AG04450 (cell line): Measurements from ENCODE around the gene TAF11L11. TPM values are rescaled to one million over a fixed set of nuclear protein-coding genes. Genes with fewer than 3 reads are reported as not detected.
"Not testable (repeated sequence)": the region's sequence is repeated elsewhere in the genome, so short reads cannot be mapped to it uniquely, and the experiment has no call there.

Experiments used
- CTCF ChIA-PET: fragments of 300-600, 350-600 bp; formaldehyde crosslinking; extraction: SDS; loops from one replicate; lab custom pipeline; 2022; ENCODE audit warnings: antibody characterized with exemption, inconsistent platforms; lab: Charles Lee
- POLR2A ChIA-PET: fragments of 350-600 bp; formaldehyde crosslinking; extraction: SDS; loops from one replicate; lab custom pipeline; 2021; ENCODE audit warnings: antibody characterized with exemption, inconsistent platforms; lab: Yijun Ruan, JAX
- DNase-seq: peaks from one replicate; pipeline ENCODE4 v3.0.0-alpha.2; 2011; ENCODE audit warnings: low read depth, low spot score
- H3K27ac ChIP-seq: one replicate; pipeline ENCODE4 v1.5.1; 2012; ENCODE audit warnings: low read depth, low read length, control low read depth
- H3K27me3 ChIP-seq: one replicate; pipeline ENCODE4 v1.6.0; 2012; ENCODE audit warnings: low read length; ENCODE audit not compliant: control insufficient read depth, insufficient read depth
- H3K4me3 ChIP-seq: 2 replicates; pipeline ENCODE4 v1.5.1; 2011; ENCODE audit warnings: mild to moderate bottlenecking, low read depth, low read length, control low read depth
- H3K9me3 ChIP-seq: 2 replicates; pipeline ENCODE4 v1.5.1; 2012; ENCODE audit warnings: low read length; ENCODE audit not compliant: control insufficient read depth, insufficient read depth
- polyA plus RNA-seq: library from polyadenylated mRNA; depleted of rRNA; stranded (reverse); fragments of >200 nt; gene quantifications from 2 replicates; pipeline ENCODE4 v1.2.3, GENCODE V29; 2011; rRNA removed
- small RNA-seq: library from RNA; depleted of rRNA; stranded (forward); fragments of <200 nt; gene quantifications from one replicate; pipeline ENCODE3, GENCODE V24; 2012; ENCODE audit warnings: low read depth; ENCODE audit not compliant: insufficient read length
- TF ChIP-seq, protein P1 (sequence below): IDR thresholded peaks from 2 replicates; pipeline ENCODE4 v1.5.1; 2011; ENCODE audit warnings: low read depth, low read length, control low read depth, inconsistent platforms

TAF11L11 gene
- polyA plus RNA-seq, 1 experiment: not detected

DNA sequence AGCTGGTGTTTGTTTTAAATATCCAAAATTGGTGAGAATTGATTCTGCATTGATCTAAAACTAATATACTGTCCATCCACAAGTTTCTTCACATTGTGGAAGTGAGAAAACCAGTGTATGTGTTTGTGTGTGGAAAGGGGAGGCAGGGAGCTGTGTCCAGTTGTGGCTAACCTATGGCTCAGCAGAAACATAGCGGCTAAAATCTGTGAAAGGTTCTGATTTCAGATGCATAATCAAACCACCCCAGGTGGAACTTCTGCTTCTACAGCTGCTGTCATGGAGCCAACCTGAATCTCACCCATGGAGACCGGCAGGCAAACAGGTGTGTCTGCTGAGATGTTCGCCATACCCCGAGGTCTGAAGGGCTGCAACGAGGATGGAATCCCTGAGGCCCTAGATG is 30.2 kb downstream of the TAF11L11 start, which contains the start of gene TAF11L14:
TAF11L14 (plus strand) TSS at position 301 of the 400 bp plus-strand sequence.
- no peak for DNase-seq
- ChIA-PET CTCF (no interaction called here), POLR2A (no interaction called here)
- Histone ChIP-seq H3K4me3 (no peak within 1 kb of the TSS), H3K9me3 (peaks cover 10% of the 10 kb centered on the region), H3K27ac (no peak within 1 kb of the TSS), H3K27me3 (no peaks in the 10 kb centered on the region)
- TF ChIP-seq, protein P1, sequence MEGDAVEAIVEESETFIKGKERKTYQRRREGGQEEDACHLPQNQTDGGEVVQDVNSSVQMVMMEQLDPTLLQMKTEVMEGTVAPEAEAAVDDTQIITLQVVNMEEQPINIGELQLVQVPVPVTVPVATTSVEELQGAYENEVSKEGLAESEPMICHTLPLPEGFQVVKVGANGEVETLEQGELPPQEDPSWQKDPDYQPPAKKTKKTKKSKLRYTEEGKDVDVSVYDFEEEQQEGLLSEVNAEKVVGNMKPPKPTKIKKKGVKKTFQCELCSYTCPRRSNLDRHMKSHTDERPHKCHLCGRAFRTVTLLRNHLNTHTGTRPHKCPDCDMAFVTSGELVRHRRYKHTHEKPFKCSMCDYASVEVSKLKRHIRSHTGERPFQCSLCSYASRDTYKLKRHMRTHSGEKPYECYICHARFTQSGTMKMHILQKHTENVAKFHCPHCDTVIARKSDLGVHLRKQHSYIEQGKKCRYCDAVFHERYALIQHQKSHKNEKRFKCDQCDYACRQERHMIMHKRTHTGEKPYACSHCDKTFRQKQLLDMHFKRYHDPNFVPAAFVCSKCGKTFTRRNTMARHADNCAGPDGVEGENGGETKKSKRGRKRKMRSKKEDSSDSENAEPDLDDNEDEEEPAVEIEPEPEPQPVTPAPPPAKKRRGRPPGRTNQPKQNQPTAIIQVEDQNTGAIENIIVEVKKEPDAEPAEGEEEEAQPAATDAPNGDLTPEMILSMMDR: no peak

DNA sequence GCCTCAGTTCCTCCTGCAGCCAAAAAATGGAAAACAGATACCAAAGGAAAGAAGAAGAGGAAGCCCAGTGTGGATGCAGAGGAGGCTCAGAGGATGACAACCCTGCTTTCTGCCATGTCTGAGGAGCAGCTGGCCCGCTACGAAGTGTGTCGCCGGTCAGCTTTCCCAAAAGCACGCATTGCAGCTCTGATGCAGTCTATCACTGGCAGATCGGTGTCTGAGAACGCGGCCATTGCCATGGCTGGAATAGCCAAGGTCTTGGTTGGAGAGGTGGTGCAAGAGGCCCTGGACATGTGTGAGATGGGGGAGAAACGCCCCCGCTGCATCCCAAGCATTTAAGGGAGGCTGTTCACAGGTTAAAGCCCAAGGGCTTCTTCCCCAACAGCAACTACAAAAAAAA is 45.2 kb downstream of the TAF11L11 start:
- DNase-seq, POLR2A ChIA-PET, H3K27ac ChIP-seq, H3K4me3 ChIP-seq, H3K27me3 ChIP-seq, CTCF ChIA-PET: not testable (repeated sequence)
- peaks cover 18% of the 10 kb centered on the region for H3K9me3 ChIP-seq

DNA sequence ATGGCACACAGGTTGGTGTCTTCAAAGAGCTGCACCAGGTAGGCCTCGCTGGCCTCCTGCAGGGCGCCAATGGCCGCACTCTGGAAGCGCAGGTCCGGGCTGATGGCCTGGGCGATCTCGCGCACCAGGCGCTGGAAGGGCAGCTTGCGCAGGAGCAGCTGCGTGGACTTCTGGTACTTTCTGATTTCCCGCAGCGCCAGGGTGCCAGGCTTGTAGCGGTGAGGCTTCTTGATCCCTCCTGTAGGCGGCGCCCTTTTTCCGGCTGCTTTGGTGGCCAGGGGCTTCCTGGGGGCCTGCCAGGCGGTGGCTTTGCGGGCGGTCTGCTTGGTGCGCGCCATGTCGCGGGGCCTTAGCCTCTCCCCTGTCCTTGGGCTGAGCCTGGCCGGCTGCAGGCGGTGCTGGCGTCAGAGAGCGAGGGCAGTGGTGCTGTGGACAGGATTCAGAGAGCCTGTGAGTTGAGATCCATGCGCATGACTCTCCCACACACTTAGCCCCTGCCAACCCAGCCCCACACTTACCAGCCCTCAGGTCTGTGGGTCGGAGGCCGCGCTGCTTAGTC is 51.3 kb downstream of the TAF11L11 start:
- H3K27ac ChIP-seq, DNase-seq, H3K4me3 ChIP-seq, H3K27me3 ChIP-seq, CTCF ChIA-PET, POLR2A ChIA-PET: not testable (repeated sequence)
- H3K9me3 ChIP-seq: peaks cover 15% of the 10 kb centered on the region

Small RNAs within 50 kb of the gene (small RNA-seq; reads per million reads assigned to genes)
- gene AC233724.1 (not detected), gene AC233724.2 (not detected), gene AC233724.3 (not detected), gene AC233724.4 (not detected), gene AC233724.6 (not detected), gene AC233724.7 (not detected)

Other genes starting within 250 kb of the TAF11L11 start
- gene TAF11L2, start 106.0 kb upstream of the TAF11L11 start, polyA plus RNA-seq: not detected in 2 replicates
- not detected in 2 replicates for gene TAF11L3, start 85.8 kb upstream of the TAF11L11 start, polyA plus RNA-seq
- not detected in 2 replicates for gene TAF11L4, start 82.4 kb upstream of the TAF11L11 start, polyA plus RNA-seq
- not detected in 2 replicates for gene TAF11L5, start 78.9 kb upstream of the TAF11L11 start, polyA plus RNA-seq
- gene TAF11L6, start 75.5 kb upstream of the TAF11L11 start, polyA plus RNA-seq: not detected in 2 replicates
- not detected in 2 replicates for gene TAF11L7, start 18.4 kb upstream of the TAF11L11 start, polyA plus RNA-seq
- gene TAF11L8, start 13.2 kb upstream of the TAF11L11 start, polyA plus RNA-seq: not detected in 2 replicates
- gene TAF11L9, start 9.8 kb upstream of the TAF11L11 start, polyA plus RNA-seq: not detected in 2 replicates
- gene TAF11L10, start 6.4 kb upstream of the TAF11L11 start, polyA plus RNA-seq: not detected in 2 replicates
- gene TAF11L12, start 6.2 kb downstream of the TAF11L11 start, polyA plus RNA-seq: not detected in 2 replicates
- not detected in 2 replicates for gene TAF11L13, start 27.9 kb downstream of the TAF11L11 start, polyA plus RNA-seq
- gene TAF11L14, start 30.3 kb downstream of the TAF11L11 start, polyA plus RNA-seq: not detected in 2 replicates